Natural killer cell treated with Interleukin-12 subunit alpha and Interleukin-12 subunit beta and Interleukin-15 and Interleukin-18, amount 100 ng/mL, for 72 hours (primary cell): ENCODE measurements around the gene MAP3K12. TPM values are rescaled to one million over a fixed set of nuclear protein-coding genes. Genes with fewer than 3 reads are reported as not detected.
A peak's percentile ranks its signal among the peaks of the same experiment; 100 is the strongest.
"Not testable (repeated sequence)": the region's sequence is repeated elsewhere in the genome, so short reads cannot be mapped to it uniquely, and the experiment has no call there.

Experiments used
- ATAC-seq, 2 donors: fragments of 150-1000 bp; cut with Tn5 transposase in 1 of 2; sonication (Bioruptor Pico), chemical (Tn5 transposase) in 1 of 2; 2 replicates each; pipeline ENCODE4 v1.10.0; 2021
- DNase-seq: peaks from one replicate; pipeline ENCODE4 v3.0.0; 2022; ENCODE audit warnings: low spot score
- H3K27ac Mint-ChIP-seq, 2 donors: 1 replicate in 1 of 2; 2 replicates in 1 of 2; pipeline ENCODE4 v1.8.0; 2022; ENCODE audit warnings: mixed read lengths in 2 of 2, mild to moderate bottlenecking in 1 of 2, moderate library complexity in 1 of 2
- H3K27me3 Mint-ChIP-seq, 2 donors: 1 replicate in 1 of 2; 2 replicates in 1 of 2; pipeline ENCODE4 v1.8.0; 2022; ENCODE audit warnings: mixed read lengths in 2 of 2
- H3K36me3 Mint-ChIP-seq: one replicate; pipeline ENCODE4 v1.8.0; 2022; ENCODE audit warnings: mixed read lengths
- H3K4me1 Mint-ChIP-seq, 2 donors: 1 replicate in 1 of 2; 2 replicates in 1 of 2; pipeline ENCODE4 v1.8.0; 2022; ENCODE audit warnings: low read depth in 2 of 2, mixed read lengths in 2 of 2, mild to moderate bottlenecking in 1 of 2
- H3K4me3 Mint-ChIP-seq: one replicate; pipeline ENCODE4 v1.8.0; 2022; ENCODE audit warnings: mixed read lengths
- H3K9me3 Mint-ChIP-seq: 2 replicates; pipeline ENCODE4 v1.8.0; 2022; ENCODE audit warnings: mixed read lengths
- total RNA-seq, 2 donors: library from RNA; stranded (reverse); gene quantifications; one replicate each; pipeline ENCODE4 v1.2.3, GENCODE V29; 2022

MAP3K12 gene
- total RNA-seq, 2 donors from 2014 or later = 13.1 to 13.3 TPM

DNA sequence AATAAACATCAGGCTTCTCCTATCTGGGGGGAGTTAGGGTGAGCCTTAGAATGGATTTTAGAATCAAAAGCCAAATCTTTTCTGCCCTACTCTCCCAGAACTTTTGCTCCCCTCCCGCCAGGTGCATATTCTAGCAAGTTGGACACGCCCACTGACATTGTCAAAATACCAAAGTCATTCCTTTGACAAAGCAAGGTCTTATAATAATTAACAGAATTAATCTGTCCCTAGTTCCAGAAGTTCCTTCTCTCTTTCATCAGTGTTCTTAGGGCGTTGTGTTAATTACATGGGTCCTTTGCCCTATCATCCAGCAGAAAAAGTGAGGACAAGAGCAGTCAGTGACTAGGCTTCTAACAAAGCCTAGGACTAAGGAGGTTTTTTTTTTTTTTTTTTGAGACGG, 55.3 kb downstream of the MAP3K12 start:
- peak overlapping the region; percentile 94 for H3K4me3 Mint-ChIP-seq
- DNase-seq (no peak), ATAC-seq (no peak)
- no peaks in the 10 kb centered on the region for H3K9me3 Mint-ChIP-seq
- H3K27ac Mint-ChIP-seq = peak overlapping the region; percentile 92 to 97
- peaks cover 18% of the 10 kb centered on the region for H3K36me3 Mint-ChIP-seq
- H3K27me3 Mint-ChIP-seq = no peaks in the 10 kb centered on the region
- peaks cover 31 to 41% of the 10 kb centered on the region in 2 donors for H3K4me1 Mint-ChIP-seq

DNA sequence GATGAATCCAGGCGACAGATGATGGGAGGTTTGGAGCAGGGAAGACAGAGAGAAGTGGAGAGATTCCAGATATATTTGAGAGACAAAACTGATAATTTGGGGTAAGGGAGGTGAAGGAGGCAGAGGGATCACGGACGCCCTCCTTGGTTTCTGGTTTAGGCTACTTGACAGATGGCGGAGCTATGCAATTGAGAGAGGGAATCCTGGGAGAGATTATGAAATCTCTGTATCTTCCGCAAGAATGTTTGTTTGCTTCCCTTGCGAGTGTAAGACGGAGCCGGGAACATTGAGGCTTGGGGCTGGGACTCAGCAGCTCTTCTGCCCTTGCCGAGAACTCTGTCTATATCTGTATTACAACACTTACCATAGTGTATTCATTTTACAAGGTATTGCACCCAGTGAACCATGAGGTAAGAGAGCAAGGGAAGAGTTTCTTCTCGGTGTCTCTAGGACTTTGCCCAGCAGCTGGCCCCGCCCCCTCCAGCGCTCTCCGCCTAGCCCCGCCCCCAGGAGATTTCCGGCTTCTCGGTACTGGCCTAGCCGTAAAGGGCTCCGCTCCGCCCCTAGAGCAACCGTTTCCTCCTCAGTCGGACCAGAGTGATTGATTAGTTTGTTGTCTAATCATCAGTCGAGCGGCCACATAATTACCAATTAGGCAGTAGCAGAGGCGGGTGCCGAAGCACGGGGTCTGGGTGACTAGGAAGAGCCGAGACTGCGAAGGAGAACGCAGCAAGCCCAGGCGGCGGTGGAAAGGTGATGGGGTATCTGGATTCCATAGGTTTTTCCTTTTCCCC, 58.0 kb downstream of the MAP3K12 start, which contains the start of gene PRR13:
Gene PRR13, plus strand, starts transcription at position 695 of the 794 bp plus-strand sequence. CDS start 981 bp downstream, outside the sequence.
- ATAC-seq (peak; percentile 99), DNase-seq (peak; percentile 98)
- Mint-ChIP-seq H3K27me3 (no peaks in the 10 kb centered on the region), H3K36me3 (peaks cover 13% of the 10 kb centered on the region), H3K4me1 (peaks cover 27 to 36% of the 10 kb centered on the region in 2 donors), H3K9me3 (no peaks in the 10 kb centered on the region), H3K4me3 (peak within 1 kb of the TSS; percentile 94), H3K27ac (peak within 1 kb of the TSS; percentile 92 to 97)

DNA sequence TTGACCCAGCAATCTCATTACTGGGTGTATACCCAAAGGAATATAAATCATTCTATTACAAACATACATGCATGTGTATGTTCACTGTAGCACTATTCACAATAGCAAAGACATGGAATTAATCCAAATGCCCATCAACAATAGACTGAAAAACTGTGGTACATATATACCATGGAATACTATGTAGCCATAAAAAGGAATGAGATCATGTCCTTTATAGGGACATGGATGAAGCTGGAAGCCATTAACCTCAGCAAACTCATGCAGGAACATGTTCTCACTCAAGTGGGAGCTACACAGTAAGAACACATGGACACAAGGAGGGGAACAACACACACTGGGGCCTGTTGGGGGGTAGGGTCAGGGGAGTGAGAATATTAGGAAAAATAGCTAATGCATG, 59.7 kb downstream of the MAP3K12 start:
- H3K4me3 Mint-ChIP-seq = peak overlapping the region; percentile 20
- H3K27ac Mint-ChIP-seq = peak overlapping the region in 1 of 2 donors; percentile 29
- DNase-seq, ATAC-seq, H3K9me3 Mint-ChIP-seq, H3K27me3 Mint-ChIP-seq, H3K36me3 Mint-ChIP-seq: not testable (repeated sequence)
- peaks cover 18 to 25% of the 10 kb centered on the region in 2 donors for H3K4me1 Mint-ChIP-seq

DNA sequence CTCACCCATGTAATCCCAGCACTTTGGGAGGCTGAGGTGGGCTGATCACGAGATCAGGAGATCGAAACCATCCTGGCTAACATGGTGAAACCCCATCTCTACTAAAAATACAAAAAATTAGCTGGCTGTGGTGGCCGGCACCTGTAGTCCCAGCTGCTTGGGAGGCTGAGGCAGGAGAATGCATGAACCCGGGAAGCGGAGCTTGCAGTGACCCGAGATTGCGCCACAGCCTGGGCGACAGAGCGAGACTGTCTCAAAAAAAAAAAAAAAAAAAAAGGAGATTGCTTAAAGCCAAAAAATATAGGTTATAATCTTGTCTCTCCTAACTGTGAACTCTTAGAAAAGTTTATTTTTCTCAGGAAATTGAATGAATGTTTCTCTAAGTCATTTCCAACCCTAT, 63.9 kb downstream of the MAP3K12 start:
- H3K27me3 Mint-ChIP-seq, H3K4me3 Mint-ChIP-seq, H3K36me3 Mint-ChIP-seq, H3K9me3 Mint-ChIP-seq, H3K4me1 Mint-ChIP-seq, DNase-seq, ATAC-seq, H3K27ac Mint-ChIP-seq: not testable (repeated sequence)

DNA sequence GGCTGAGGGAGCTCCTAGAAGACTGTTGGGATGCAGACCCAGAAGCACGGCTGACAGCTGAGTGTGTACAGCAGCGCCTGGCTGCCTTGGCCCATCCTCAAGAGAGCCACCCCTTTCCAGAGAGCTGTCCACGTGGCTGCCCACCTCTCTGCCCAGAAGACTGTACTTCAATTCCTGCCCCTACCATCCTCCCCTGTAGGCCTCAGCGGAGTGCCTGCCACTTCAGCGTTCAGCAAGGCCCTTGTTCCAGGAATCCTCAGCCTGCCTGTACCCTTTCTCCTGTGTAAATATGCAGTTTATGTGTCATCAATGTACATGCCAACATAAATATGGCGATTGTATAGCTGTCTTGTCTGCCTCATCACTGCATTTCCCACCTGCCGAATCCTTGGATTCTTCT, 68.1 kb downstream of the MAP3K12 start:
- H3K4me3 Mint-ChIP-seq = no peak overlapping the region
- no peaks in the 10 kb centered on the region for H3K9me3 Mint-ChIP-seq
- no peaks in the 10 kb centered on the region for H3K27me3 Mint-ChIP-seq
- ATAC-seq (no peak), DNase-seq (no peak)
- no peak overlapping the region for H3K27ac Mint-ChIP-seq
- H3K4me1 Mint-ChIP-seq = no peaks in the 10 kb centered on the region
- H3K36me3 Mint-ChIP-seq = no peaks in the 10 kb centered on the region

DNA sequence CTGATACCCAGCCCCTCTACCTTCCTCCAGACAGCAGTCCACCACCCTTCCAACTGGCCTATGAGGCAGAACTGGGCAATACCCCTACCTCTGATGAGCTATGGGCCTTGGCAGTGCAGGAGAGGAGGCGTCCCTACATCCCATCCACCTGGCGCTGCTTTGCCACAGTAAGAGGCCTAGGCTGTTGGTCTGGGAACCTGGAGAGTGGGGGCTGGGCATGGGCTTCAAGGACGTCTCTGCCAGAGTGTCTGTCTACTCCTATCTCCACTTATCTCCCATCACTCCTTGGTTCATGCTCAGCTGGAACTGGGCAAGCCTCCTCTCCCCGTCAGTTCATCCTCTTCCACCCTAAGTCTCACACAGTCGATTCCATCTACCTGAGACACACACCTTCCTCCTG, 69.1 kb downstream of the MAP3K12 start:
- no peak overlapping the region for H3K4me3 Mint-ChIP-seq
- H3K27me3 Mint-ChIP-seq = no peaks in the 10 kb centered on the region
- ATAC-seq (no peak), DNase-seq (no peak)
- H3K27ac Mint-ChIP-seq = no peak overlapping the region
- H3K4me1 Mint-ChIP-seq = no peaks in the 10 kb centered on the region
- H3K9me3 Mint-ChIP-seq = no peaks in the 10 kb centered on the region
- H3K36me3 Mint-ChIP-seq = no peaks in the 10 kb centered on the region

Other genes with a start within 250 kb of the MAP3K12 start
- gene ESPL1, start 231.2 kb downstream of the MAP3K12 start, total RNA-seq = 100 to 1,000 TPM in 1 of 2 donors, 10 to 100 TPM in 1; 35.2 to 127 TPM
- 100 to 1,000 TPM; 199 to 233 TPM for gene PFDN5, start 203.9 kb downstream of the MAP3K12 start, total RNA-seq
- gene MYG1, start 199.8 kb downstream of the MAP3K12 start, total RNA-seq = 10 to 100 TPM; 55.8 to 72.9 TPM
- gene AAAS, start 177.8 kb downstream of the MAP3K12 start, total RNA-seq = 10 to 100 TPM; 56.7 to 96.2 TPM
- gene SP7, start 163.1 kb downstream of the MAP3K12 start, total RNA-seq = not detected
- 10 to 100 TPM; 56.8 to 68.1 TPM for gene SP1, start 119.3 kb downstream of the MAP3K12 start, total RNA-seq
- not detected for gene AMHR2, start 75.6 kb downstream of the MAP3K12 start, total RNA-seq
- gene PRR13, start 57.7 kb downstream of the MAP3K12 start, total RNA-seq = 100 to 1,000 TPM; 206 to 353 TPM
- 100 to 1,000 TPM; 641 to 747 TPM for gene PCBP2, start 47.4 kb downstream of the MAP3K12 start, total RNA-seq
- gene TARBP2, start 1.8 kb upstream of the MAP3K12 start, total RNA-seq = 10 to 100 TPM; 33.8 to 56.7 TPM
- gene NPFF, start 8.0 kb upstream of the MAP3K12 start, total RNA-seq = 1 to 10 TPM in 1 of 2 donors, not detected in 1; 1.9 TPM
- 10 to 100 TPM; 36.4 to 39.4 TPM for gene ATF7, start 126.9 kb upstream of the MAP3K12 start, total RNA-seq
- gene ATP5MC2, start 176.6 kb upstream of the MAP3K12 start, total RNA-seq = 100 to 1,000 TPM; 221 to 334 TPM
- gene CALCOCO1, start 228.0 kb upstream of the MAP3K12 start, total RNA-seq = 10 to 100 TPM; 39.0 to 79.8 TPM